HG02970 (cell line): ENCODE measurements around the gene ITGA5.

ENCODE experiments used
- ATAC-seq: cut with Tn5 transposase; IDR thresholded peaks from one replicate; pipeline ENCODE4 v1.9.1; 2021; ENCODE audit warnings: mild to moderate bottlenecking, moderate library complexity, moderate number of reproducible peaks; ENCODE audit not compliant: unreplicated experiment, low FRiP score

ITGA5 gene

DNA sequence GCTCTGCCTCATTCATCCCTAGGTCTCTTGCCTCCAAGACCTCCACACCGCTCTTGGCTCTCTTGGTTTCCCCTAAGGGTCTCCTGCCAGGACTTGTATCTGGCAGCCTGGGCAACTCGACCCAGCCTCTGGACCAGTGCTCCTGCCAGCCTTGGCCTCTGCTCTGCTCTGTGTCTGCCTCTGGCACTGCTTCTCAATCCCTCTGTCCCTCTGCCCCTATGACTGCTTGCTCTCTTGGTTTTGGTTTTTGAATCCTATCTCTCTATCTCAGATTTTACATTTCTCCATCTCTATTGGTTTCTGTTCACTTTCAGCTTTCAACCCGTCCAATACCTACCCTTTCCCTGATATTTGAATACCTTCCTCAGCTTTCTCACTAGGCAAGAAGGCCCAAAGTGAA lies 6.3 kb downstream of the ITGA5 start:
- no peak for ATAC-seq

- no peak for ATAC-seq
These were observed 6.7 kb downstream of the ITGA5 start for GRCh38 chr12:54412348-54412747.

DNA sequence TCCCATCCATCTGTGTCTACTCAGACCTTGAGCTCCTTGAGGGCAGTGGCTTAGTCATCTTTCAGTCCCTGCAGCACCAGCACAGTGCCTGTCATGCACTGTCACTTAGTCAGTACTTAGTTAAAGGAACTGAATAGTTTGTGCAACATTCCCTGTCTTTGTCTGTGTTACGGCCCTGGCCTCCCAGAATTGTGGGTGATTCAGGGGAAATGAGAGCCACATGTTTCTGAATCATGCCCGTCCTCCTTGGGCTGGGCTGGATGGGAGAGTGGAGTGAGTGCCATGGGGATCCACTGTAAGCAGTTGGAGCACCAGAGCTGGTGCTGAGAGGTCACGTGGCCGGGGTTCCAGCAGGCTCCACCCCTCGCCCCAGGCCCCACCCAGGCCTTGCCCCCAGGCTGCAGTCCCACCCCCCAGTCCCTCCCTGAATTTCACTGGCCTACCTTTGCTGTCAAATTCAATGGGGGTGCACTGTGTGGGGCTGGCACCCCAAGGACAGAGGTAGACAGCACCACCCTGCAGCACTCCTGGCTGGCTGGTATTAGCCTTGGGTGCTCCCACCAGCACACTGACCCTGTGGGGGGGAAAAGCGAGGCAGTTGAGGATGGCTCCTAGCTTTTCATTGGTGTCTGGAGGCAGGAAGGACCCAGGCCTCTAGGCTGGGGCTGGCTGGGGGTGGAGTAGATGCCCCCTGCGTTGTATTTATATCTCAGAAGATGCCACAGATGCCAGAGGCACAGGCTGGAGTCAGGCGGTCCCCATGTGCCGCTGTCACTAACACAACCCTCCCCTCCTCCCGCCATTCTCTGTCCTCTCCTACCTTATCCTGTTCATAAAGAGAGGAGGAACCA lies 7.5 kb downstream of the ITGA5 start:
- ATAC-seq: no peak

DNA sequence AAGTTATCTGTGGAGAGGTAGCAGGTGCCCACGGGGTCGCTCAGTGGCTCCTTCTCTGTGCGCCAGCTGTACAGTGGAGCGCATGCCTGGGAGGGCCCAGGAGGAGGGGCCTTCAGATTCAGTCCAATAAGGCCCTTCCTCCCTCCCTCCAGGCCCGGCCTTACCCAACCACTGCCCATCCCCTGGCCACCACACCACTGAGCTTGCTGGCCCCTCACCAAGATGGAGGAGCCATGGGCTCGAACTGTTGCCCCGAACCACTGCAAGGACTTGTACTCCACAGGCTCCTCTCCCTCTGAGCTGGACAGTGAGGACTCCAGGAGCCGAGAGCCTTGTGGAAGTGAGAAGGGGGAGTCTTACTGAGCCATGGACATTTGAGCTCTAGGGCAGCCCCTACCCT lies 9.8 kb downstream of the ITGA5 start:
- ATAC-seq: no peak

DNA sequence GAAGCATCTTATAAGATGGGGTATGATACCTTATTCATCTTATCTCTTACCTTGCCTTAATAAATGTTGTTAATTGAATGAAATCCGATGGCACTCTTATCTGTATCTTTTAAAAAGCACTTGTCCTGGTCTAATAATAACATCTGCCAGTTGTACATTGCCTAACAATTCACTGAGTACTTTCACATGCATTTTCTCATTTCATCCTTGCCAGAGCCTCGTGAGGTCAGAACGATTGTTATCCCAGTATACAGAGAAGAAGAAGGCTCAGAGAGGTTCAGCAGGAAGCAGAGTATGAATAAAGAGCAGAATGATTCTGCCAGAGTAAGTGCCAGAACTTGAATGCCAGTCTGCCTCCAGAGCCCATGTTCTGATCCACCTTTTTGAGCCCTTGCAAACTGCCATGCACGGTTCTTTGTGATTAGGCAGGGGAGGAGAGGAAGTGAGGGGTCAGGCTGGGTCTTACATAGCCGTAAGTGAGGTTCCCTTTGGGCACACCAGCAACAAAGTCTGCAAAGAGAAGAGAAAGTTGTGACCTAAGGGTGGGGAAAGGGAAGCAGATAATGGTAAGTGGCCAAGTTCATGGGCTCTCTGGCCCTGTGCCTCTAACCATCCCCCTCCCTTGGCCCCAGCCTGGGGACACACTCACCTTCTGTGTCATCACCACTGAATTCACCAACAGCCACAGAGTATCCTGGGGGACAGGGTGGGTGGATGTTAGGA lies 11.7 kb downstream of the ITGA5 start:
- no peak for ATAC-seq

DNA sequence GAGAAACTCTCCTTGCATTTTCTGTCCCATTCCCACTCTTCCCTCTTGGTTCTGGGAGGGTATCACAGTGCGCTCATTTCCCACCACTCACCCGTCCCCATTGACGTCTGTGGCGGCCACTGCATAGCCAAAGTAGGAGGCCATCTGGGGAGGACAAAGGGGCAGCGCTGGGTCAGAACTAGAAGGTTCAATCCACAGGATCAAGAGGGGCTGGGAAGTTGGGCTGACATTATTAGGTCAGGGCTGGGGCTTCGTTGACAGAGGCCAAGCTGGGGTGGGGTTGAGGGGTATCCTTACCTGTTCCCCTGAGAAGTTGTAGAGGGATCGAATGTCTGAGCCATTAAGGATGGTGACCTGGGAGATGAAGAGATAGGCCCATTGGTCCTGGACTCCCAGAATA lies 13.5 kb downstream of the ITGA5 start:
- ATAC-seq: no peak

DNA sequence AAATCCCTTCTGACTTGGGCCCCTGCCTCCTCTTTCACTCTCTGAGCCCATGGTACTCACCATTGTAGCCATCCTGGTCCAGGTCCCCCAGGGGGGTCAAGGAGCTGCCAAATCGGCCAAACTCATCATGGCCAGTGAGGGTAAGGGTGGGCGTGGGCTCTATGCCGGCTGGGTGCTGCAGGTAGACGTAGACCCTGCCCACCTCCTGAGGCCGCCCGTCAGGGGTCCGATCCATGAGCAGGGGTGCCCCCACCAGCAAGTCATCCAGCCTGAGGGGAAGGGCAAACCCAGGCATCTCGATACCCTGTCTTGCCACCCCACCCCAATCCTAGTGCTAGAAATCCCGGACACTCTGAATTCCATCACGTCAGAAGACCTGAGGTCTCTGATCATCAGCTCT lies 14.0 kb downstream of the ITGA5 start:
- ATAC-seq: no peak

- ATAC-seq: no peak
These were observed 14.7 kb downstream of the ITGA5 start for GRCh38 chr12:54404061-54405004.

GRCh38 chr12:54401119-54401518 lies 17.9 kb downstream of the ITGA5 start:
- no peak for ATAC-seq

- ATAC-seq: no peak
These were observed 19.9 kb downstream of the ITGA5 start for GRCh38 chr12:54398995-54399793.

GRCh38 chr12:54398218-54398617 lies 20.8 kb downstream of the ITGA5 start:
- ATAC-seq: no peak

- no peak for ATAC-seq
These were observed 21.9 kb downstream of the ITGA5 start for GRCh38 chr12:54397157-54397556.

DNA sequence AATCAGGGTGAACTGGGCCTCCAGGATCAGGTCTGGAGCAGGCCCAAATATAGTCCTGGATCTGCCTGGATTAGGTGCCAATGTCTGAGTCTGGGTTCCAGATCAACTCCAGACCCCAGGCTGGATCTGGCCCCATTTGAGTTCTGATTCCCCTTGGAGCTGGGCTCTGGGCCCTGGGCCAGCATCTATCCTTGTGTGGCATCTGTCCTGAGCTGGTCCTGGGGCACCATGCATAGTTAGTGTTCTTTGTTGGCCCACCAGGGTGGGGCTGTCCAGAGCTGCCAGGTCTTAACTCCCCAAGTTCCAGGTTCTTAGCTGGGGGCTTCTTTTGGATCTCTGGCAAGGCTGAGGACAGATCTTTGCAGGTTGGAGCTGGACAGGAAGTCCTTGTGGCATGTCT lies 23.5 kb downstream of the ITGA5 start:
- no peak for ATAC-seq

- no peak for ATAC-seq
These were observed 24.1 kb downstream of the ITGA5 start for GRCh38 chr12:54394986-54395385.

- no peak for ATAC-seq
These were observed 24.8 kb downstream of the ITGA5 start for GRCh38 chr12:54394281-54394719.

DNA sequence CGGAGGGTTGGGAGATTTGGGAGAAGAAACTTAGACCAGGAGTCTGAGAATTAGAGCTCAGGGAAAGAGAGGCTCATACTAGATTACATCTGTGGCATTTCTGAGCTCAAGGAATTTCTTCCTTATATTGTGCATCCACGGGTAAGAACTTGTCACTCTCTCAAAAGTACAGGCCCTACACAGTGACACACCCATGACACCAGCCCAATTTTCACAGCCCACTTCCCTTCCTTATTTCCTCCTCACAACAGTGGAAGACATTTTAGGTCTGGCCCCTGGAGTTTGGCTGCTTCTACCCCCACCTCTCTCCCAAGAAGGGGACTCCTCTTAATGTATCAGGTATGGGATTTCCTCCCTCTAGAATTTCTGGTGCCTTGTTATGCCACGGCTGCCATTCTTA lies 25.3 kb downstream of the ITGA5 start:
- ATAC-seq: no peak

DNA sequence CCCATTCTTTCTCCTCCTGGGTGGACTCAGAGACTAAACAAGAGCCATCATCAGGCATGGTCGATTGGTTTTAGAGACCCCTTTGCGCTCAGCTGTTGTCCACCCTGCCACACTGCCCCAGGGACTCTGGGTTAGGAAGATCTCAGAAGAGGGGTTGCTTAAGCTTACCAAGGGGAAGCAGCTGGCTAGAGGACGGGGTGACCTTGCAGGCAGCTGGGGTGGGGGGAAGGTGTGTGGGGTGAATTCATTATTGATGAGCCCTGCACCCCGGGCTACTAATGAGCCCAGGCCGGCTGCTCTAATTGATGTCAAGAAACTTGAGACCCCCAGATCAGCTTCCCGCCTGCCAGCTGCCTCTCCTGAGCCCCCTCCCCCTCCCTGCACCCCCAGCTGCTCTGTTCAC lies 25.9 kb downstream of the ITGA5 start:
- no peak for ATAC-seq

DNA sequence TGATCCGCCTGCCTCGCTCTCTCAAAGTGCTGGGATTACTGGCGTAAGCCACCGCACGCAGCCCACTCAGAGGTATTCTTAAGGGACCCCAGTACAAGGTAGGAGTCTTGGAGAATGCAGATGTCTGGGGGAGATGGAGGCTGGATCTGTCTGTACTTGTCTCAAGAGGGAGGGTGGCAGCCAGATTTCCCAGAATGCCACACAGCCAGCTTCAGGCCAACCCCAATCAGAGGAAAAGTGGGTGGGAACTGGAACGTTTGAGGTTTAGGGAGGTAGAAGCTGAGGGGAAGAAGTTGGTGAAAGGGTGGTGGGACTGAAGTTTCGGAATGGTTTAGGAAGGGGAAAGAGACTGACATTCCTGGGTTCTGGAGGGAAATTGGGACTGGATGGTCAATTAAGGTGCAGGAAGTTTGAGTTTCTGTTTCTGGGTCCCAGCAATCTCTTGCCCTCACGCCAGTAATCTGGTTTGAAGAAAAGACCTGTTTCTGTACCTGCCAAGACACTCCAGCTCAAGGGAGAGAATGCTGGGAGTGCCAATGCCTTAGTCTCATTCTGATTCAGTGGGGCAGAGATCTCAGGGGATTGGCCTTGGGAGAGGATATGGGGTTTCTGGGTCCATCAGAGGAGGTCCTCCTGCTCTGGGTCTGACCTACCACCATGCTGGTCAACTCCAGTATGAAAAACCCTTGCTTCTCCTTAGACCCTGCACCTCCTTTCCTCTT lies 26.4 kb downstream of the ITGA5 start:
- ATAC-seq: no peak
